Activated naive CD4-positive, alpha-beta T cell treated with anti-CD3 and anti-CD28 coated beads, Interleukin-2, amount 10 ng/mL, durations not matched to agents 7 days and 5 days (primary cell): ENCODE measurements around the gene LRRC75A.
"Not testable (repeated sequence)": the region's sequence is repeated elsewhere in the genome, so short reads cannot be mapped to it uniquely, and the experiment has no call there.

ENCODE experiments used
- CTCF ChIA-PET: fragments of 350-600 bp; sonication (Branson Sonifier 250); formaldehyde crosslinking; loops from one replicate; lab custom pipeline; 2021; ENCODE audit warnings: antibody characterized with exemption; lab: Charles Lee
- DNase-seq: peaks from one replicate; pipeline ENCODE4 v3.0.0-alpha.2; 2020
- H3K27ac Mint-ChIP-seq: one replicate; pipeline ENCODE4 v1.8.0; 2021; ENCODE audit warnings: mild to moderate bottlenecking, moderate library complexity, mixed read lengths
- H3K27me3 Mint-ChIP-seq: one replicate; pipeline ENCODE4 v1.8.0; 2021; ENCODE audit warnings: mild to moderate bottlenecking, mixed read lengths
- H3K36me3 Mint-ChIP-seq: one replicate; pipeline ENCODE4 v1.8.0; 2021; ENCODE audit warnings: mixed read lengths
- H3K4me1 Mint-ChIP-seq: one replicate; pipeline ENCODE4 v1.8.0; 2021; ENCODE audit warnings: mixed read lengths
- H3K4me3 Mint-ChIP-seq: one replicate; pipeline ENCODE4 v1.8.0; 2021; ENCODE audit warnings: mild to moderate bottlenecking, moderate library complexity, mixed read lengths
- H3K9me3 Mint-ChIP-seq: one replicate; pipeline ENCODE4 v1.8.0; 2021; ENCODE audit warnings: mixed read lengths

The LRRC75A gene

DNA sequence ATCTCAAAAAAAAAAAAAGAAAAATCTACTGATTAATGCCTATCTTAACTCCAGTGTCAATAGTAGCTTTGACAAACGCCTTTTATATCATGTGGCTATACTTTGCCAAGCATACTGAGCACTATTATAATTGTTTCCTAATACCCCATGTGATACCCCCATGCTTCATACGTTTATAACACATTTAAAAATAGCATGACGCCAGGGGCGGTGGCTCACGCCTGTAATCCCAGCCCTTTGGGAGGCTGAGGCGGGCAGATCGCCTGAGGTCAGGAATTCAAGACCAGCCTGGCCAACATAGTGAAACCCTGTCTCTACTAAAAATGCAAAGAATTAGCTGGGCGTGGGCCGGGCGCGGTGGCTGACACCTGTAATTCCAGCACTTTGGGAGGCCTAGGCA, 99.5 kb downstream of the LRRC75A start:
- DNase-seq, H3K27ac Mint-ChIP-seq, H3K4me3 Mint-ChIP-seq, H3K9me3 Mint-ChIP-seq, CTCF ChIA-PET, H3K4me1 Mint-ChIP-seq, H3K36me3 Mint-ChIP-seq: not testable (repeated sequence)
- H3K27me3 Mint-ChIP-seq = peaks cover 40% of the 10 kb centered on the region
